Bone marrow (tissue), 2 donors: ENCODE measurements around the gene ZDHHC14.

Experiments
- DNase-seq, 2 donors: peaks; one replicate each; lab custom pipeline; 2025; lab: John Stamatoyannopoulos, UW

The ZDHHC14 gene

DNA sequence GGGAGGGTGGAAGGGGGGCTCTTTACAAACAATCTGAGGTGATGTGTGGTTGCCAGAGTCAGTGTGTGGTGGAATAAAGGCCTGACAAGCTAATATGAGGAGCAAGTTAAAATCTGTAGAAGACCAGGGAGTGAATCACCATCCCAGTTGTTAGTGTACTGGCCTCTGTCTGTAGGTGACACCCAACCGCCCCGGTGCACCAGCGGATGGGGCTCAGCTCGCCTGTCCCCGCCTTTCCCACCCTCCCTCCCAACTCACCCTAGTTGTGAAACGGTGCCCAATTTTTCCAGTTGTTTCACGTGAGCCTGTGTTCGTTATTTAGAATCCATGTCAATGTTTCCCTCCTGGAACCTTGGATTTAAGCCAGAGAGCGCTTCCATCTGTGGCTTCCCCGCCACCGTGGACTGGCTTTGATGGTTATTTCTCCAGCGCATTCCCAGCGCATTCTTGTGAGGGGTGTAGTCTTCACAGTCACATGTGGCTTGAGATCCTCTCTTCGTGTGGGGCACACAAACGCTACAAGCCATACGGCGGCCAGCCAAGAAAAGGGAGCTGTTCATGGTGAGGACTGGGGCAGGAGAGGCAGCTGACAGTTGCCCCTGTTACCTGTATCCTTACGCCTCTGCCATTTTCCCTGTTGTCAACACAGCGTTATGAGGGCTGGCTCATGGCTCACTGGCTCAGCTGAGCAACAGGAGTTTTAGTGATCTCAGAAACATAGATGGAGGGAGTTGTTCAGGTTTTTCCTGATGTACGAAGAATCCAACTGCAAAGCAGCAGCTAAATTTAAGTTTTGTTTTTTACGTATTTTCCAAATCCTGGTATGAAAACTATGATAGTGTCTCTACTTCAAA lies 137.6 kb downstream of the ZDHHC14 start:
- no peak for DNase-seq

DNA sequence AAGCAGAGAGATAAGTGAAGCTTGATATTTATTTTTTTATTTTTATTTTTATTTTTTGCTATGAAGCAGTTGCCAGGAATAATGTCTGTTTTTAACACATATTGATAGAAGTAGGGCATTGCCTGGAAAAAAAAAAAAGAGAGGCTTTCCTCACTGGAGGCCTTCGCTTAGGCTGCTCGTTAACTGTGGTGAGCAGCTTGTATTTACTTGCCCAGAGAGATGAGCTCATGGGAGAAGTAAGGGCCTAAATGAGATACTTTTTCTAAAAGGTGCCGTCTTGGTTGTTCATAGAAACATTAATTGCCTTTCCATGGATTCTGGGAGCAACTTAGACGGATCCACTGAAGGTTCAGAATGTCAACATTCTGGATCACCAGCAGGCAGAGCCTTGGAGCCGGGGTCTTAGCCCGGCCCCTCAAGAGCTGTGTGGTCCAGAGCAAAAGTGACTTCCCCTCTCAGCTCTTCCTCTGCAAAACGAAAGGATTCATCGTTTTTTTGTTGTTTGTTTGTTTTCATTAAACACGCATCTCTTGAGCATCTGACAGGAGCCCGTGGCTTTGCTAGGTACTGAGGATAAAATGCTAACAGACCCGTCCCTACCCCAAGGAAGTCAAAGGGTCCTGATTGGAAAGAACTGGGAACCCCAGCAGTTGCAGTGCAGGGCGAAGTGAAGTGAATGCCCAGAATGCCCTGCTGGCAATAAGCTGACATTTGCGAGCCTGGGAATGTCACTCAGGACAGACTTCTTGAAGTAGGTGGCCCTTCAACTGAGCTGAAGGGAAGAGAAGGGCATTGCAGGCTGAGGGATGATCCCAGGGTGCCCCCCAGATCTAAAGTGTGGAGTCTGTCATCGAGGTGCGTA lies 138.5 kb downstream of the ZDHHC14 start:
- DNase-seq: no peak

DNA sequence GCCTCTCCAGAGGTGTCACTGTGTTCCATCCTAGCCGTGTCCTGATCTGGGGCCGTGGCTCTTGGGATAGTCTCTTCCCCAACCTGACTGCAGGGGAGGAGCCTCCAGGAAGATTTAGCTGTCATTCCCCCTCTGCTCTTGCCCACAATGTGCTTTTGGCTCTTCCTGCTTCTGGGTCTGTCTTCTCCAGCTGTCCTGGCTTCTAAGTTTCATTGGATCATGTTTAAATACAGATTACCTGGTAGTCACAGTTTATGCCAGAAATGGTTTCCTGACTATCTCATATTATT lies 139.1 kb downstream of the ZDHHC14 start:
- DNase-seq: no peak

DNA sequence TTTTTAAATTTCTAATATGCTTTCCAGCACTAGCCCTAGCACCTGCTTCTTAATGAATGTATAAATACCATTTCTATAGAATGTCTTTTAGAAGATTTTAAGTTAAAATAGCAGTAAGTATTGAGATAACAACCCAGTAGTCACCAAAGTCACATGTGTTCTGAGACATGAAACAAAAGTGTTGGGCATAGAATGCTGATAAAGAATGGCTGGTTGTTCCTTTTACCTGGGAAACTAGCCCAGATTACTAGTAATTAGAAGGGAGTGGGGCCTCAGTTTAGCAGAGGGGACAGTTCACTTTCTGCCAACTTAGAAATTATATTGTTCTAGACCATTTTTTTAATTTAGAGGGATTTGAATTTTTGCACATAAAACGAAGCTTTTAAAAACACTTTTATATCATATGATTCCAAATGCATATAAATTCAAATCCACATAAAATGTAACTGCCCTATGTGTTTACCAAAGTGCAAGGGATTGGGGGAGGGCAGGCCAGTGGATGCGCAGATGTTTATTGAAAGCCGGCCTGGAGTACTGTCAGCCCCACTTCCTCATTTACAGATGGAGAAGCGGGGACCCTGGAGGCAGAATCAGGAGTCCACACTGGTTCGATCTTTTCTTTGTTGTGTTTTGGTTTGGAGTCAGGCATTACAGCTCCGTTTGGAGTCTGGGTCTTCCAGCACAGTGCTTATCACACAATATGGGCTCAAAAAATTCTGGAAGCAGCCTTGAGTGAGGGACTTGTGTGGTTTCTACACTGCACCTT lies 139.8 kb downstream of the ZDHHC14 start:
- DNase-seq: peak in 1 of 2 donors; percentile 43

DNA sequence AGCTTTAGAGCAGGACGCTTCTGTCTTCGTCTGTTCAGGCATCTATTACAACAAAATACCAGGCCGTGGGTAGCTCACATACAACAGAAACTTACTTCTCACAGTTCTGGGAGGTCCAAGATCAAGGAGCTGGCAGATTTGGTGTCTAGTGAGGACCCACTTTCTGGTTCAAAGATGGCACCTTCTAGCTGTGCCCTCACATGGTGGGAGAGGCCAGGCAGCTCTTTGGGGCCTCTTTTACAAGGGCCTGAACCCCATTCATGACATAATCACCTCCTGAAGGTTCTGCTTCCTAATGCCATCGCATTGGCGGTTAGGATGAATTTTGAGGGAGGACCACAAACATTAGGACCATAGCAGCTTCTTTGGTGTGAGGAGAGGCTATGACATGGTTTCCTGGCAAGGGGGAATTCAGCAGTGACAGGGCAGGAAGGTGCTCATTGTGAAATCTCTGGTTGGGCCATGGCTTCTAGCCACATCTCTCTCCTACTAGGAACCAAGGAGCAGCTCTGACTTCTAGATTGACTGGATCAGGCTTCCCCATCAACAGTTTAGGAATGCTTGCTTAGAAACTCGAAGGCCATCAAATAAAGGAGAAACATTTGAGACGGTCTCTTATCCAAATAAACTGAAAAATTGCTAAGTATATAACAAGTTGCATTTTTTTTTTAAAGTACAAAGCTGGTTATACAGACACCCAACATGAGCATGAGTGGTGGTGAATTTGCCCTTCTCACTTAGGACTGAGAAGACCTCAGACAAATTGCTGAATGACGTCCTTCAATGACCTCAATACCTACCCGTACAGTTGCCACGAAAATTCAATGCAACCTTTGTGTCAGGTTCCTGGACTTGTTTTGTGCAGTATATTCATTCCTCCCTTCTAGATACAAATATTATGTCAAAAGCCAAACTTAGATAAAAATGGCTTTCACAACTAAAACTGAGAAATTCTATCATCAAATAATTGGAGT lies 140.7 kb downstream of the ZDHHC14 start:
- no peak for DNase-seq

DNA sequence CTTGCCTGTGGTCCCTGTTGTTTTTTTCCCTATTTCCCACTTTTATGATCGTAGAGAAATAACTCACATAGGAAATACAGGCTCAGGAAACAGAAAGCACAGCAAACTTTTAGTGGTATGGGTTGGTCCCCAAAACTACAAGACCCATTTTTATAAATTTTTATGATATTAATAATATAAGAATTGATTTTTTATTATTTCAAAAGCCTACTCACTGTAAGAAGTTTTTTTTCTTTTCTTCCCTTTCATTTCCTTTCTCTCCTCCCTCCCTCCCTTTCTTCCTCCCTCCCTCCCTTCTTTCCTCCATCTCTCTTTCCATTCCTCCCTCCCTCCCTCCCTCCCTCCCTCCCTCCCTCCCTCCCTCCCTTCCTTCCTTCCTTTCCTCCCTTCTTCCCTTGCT lies 141.5 kb downstream of the ZDHHC14 start:
- DNase-seq: no peak

DNA sequence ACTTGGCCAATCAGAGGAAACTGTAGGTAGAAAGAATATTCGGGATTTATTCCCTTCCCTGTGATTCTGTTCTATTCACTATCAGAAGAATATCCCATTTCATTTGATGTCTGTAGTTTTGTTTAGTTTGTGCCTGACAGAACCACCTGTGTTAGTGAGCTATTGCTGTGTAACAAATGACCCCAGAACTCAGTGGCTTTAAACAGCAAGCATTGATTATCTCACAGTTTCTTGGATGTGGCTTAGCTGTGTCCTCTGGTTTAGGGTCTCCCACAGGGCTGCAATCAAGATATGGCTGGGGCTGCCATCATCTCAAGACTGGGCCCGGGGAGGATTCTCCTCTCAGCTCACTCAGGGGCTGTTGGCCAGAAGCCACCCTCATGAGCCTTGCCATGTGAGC lies 143.7 kb downstream of the ZDHHC14 start:
- DNase-seq: no peak

DNA sequence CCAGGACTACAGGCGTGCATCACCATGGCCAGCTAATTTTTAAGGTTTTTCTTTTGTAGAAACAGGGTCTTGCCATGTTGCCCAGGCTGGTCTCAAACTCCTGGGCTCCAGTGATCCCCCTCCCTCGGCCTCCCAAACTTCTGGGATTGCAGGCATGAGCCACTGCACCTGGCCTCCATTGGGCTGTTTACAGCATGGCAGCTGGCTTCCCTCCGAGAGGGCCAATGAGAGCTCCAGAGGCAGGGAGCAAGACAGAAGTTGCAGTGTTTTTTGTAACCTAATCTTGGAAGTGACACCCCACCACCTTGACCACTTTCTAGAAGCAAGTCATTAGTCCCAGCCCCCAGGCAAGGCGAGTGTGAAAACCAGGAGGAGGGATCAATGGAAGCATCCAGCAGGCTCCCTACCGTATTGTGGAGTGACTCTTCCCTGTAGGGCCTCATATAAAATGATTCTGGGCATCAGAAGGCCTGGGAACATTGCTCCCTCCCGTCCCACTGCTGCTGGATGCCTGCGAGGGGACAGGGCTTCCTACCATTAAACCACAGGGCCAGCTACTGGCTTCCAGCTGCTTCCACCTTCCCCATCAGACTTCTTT lies 144.4 kb downstream of the ZDHHC14 start:
- DNase-seq: no peak

DNA sequence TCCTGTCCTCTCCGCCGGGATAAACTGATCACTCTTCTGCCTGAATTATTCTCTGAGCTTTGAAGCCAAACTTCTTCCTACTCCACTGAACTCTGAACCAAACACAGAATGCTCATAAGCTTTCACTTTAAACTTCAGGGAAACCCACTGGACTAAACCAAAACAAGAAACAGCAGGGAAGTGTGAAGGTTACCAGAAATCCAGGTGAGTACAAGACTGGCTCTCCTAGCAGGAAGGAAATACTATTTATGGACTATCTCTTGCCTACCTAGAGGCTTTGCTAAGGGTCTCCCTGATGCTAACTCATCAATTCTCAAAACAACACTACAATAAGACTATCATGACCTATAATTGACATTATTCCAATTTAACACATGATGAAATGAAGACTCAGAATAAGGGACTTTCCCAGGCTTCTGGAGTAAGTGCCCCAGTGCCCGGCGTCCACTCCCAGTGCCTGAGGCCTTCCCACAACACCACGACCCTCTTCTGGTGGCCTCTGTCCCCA lies 145.0 kb downstream of the ZDHHC14 start:
- DNase-seq: no peak

DNA sequence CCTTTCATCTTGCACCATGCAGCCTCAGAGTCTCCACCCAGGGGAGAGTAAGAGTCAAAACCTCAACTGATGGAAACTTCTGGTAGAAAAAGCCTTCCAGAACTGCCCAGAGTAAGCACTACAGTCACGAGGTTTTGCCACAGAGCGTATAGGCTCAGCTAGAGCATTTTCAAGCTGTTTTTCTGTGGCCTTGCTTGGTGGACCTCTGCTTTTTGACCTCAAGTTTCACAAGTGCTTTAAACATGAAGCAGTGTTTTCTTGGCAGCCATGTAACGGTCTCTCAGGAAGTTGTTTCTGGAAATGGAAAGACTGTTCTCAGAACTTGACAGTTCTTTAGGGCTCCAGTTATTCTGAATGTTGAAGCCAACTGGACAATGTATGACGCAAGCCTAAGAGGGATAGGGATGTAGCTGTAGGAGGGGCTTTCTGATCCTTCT lies 146.5 kb downstream of the ZDHHC14 start:
- peak in 1 of 2 donors; percentile 10 for DNase-seq

DNA sequence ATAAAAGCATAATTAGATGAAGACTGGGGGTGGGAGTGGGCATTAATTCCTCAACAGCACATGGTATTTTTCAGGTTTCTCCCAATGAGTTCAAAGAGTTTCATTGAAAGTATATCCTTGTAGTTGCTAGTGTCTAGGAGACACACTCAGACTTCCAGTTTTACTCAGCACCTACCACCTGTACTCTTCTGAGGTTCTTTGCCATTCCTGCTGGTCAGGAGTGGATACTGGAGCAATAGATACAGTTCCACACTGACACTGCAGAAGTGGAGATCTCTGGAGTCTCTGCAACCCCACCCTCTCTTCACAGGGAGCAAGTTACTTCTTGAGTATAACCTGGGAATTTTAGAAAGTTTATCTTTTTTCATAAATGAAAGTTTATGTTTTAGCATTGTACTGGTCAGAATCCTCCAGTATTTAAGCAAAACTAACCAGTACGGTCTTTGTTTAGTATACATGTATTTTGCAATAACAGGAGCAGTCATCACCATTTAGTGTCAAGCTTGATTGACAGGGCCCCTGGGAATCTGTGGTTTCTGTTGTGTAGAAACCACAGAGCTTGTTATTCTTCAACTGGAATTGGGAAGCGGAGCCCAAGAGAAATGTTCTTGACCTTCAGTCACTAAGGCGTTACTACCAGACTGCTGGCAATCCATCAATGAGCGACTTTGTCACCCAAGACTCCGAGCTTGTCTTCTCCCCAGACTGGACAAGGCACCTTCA lies 148.1 kb downstream of the ZDHHC14 start:
- DNase-seq: no peak

DNA sequence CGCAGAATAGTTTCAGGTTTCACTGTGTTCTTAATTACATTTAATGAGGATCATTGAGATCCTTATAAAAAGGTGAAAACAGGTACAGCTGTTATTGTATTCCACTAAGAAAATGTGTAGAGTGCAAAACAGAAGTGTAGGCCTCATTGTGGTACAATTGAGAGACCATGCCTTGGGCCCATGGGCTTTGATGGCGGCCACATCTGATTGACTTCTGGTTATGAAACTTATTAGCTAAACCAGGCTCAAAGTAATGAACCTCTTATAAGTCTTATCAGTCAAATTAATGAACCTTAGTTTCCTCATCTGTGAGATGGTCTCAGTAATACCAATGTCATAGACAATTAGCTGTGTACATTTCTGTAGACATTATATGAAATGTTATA lies 148.7 kb downstream of the ZDHHC14 start:
- no peak for DNase-seq

DNA sequence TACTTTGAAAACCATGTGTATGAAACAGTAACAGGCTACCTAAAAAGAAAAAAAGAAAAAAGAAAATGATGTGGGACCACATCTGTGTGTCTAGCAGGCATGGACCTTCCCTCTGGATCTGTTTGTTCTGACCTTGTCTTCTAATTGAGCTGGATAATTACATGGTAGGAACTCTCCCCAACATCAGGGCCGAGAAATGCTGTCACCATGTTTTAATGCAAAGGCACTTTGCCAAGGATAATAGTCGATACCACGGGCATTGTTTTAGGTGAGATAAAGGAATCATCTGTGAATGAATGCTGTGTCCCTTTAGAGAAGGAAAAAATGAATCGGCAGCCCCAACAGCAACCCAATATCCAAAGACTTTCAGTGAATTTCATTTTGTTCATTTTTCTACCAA lies 149.1 kb downstream of the ZDHHC14 start:
- no peak for DNase-seq

DNA sequence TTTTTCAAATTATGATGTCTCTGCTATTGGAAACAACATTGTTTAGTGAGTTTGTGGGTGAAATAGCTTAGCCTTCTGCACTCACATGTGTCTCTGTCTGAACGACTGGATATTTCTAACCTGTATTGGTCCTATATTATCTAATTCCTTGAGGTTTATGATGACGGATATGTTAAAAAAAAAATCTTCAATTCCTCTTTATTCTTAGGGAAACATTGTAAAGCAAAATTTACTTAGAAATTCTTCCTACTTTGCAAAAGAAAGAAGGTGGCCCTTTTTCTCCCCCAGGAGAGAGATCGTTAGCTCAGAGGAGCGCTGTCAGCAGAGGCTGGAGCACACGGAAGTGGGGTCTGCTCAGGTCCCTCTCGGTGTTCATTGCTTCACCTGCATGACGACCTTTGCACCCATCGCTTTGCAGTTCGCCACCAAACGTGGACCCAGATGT lies 149.8 kb downstream of the ZDHHC14 start:
- DNase-seq: no peak

DNA sequence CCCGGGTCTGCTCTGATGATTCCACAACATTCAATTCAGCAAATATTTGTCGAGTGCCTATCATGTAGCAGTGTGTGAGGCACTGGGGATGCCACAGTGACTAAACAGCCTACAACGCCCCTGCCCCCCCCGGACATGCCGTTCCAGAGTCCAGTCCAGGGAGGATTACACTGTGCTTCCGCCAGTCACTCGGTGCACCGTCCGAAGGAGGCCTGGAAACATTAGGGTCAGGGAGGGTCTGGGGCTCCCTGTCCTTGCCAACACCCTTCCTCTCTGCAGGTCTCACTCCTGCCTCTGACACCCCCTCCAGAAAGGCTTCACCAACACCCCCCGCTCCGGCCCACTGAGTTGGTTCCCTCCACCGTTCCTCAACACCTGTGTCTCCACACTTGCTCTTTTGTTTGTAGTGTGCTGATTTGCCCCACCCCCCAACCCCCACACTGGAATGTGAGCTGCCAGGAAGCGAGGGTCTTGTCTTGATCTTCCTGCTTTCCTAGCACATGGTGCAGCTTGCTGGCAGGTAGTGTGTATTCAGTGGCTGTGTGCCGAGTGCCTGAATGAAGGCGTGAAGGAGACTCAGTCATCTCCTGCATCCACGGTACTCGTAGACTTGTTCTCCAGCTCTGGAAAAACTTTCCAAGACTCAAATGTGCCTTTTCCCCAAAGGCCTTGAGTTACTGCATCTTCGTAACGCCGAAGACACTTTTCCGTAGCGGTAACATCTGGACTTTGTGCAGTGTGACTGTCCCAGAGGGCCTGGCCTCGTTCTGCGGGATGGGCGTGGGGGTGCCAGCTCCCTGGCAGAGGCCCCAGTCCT lies 150.4 kb downstream of the ZDHHC14 start:
- DNase-seq: no peak

DNA sequence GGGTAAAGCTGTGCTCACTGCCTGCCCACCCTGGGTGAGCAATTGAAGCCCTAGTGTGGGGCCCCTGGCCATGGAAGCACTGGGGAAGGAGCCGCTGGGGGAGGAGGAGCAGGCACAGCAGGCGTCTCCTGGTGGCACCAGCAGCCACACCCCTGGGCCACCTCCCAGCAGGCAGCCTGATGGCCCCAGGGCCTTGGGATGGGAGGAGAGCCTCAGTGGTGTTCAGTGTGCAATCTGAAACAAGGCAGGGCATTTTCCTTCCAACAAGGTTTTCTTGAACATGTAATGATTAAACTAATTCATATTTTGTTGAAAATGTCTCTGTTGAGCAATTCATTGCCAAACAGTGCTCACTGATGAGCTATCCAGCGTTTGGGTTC lies 151.0 kb downstream of the ZDHHC14 start:
- no peak for DNase-seq

DNA sequence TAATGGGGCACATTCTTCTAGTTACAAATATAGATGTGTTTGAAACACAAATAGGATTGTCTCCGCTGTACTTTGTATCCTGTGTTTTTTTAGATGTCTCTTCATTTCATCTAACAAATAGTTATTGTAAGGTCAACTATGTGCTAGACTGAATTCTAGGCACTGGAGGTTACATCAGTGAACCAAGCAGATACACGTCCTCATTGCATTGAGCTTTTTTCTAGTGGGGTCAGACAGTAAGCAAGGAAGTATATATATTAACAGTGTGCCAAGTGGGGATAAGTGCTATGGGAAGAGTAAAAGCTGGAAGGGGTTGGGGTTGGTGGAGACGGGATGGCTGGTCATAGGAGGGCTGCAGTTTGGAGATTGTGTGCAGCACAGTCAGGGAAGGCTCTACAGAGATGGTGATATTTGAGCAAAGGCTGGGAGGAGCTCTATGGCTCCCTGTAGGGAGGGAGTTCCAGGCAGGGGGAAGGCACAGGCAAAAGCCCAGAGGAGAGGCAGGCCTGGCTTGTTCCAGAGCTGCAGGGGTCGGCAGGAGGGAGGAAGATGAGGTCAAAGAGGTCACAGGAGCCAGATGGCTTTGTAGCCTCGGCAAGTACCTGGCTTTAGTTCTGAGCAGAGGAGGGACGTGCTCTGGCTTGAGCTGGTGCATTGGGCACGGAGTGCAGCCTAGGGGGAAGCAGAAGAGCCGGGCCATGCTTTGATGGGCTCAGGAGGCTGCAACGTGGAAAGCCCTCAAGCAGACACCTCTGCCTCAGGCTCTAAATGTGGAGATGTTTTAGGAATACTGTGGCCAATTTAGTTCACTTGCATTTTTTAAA lies 152.3 kb downstream of the ZDHHC14 start:
- no peak for DNase-seq

DNA sequence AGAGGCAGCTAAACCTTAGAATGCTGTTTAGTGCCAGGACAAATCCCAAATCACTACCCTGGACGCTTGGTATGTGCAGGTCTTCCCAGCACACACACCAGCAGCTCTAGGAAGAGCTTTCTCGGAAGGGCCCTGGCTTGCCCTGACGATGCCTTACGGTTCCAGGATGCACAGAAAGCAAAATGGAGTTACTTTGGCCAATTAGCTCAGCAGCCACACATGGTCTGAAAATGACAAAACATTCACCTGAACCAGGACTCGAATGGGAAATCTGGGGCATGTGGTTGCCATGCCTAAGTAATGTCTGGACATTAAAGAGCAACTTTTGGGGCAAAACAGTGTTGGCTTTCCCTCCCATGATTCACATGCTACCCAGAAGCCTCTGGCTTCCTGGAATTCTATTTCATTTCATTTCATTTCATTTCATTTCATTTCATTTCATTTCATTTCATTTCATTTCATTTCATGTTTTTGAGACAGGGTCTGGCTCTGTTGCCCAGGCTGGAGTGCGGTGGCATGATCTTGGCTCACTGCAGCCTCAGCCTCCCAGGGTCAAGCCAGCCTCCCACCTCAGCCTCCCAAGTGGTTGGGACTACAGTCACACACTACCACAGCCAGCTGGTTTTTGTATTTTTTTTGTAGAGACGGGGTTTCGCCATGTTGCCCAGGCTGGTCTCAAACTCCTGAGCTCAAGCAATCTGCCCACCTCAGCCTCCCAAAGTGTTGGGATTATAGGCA lies 153.3 kb downstream of the ZDHHC14 start:
- DNase-seq: no peak
